Uterus (tissue), 2 donors: Measurements from ENCODE around the gene OR52M1.

ENCODE experiments used
- CTCF ChIP-seq, 4 experiments: fragments of 200-600 bp in 2 of 4; fragments of 450-650 bp in 2 of 4; sonication (generic) in 2 of 4; IDR thresholded peaks; one replicate each; pipeline ENCODE4 v1.5.1; 2016 to 2019; ENCODE audit warnings: antibody characterized with exemption in 4 of 4, mild to moderate bottlenecking in 2 of 4, moderate library complexity in 1 of 4
- POLR2A ChIP-seq, 2 donors: fragments of 450-650 bp; IDR thresholded peaks; one replicate each; pipeline ENCODE4 v1.6.1; 2016; ENCODE audit warnings: antibody characterized with exemption in 2 of 2, mild to moderate bottlenecking in 1 of 2, moderate library complexity in 1 of 2

DNA sequence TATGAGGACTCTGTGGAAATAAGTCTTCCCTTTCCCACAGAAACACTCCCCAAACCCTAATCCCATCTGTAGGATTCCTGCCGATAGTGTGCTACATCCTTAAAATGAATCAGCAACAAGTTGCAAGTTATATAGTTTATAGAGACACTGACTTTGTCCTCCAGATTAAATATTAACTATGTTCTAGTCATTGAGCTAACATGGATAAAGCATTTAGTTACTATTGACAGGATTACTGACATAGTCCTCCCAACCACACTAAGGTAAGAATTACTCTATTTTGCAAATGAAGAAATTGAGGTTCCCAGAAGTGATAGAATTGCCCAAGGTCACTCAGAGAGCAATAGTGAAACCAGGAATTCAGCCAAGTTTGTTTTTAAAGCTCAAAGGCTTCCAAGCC lies 1.9 kb downstream of the OR52M1 start:
- no peak for TF ChIP-seq CTCF (IDR thresholded peaks at IDR 0.05)
- TF ChIP-seq POLR2A (IDR thresholded peaks at IDR 0.05): no peak
